ENCODE data around the gene METTL9. TPM values are rescaled to one million over a fixed set of nuclear protein-coding genes. Genes with fewer than 3 reads are reported as not detected.

The METTL9 gene
- total RNA-seq, 1 experiment from 2014 or later, result 67.6 TPM

GRCh38 chr16:21703589-21704174, 104.3 kb downstream of the METTL9 start:
- no TSS peak for BruUV-seq (replicated peaks)
- no peaks in the 10 kb centered on the region for H3K27me3 Mint-ChIP-seq (ENCODE audit: insufficient read depth, unreplicated experiment)
- DNase-seq (ENCODE audit: unreplicated experiment), result peak; percentile 18
- H3K36me3 Mint-ChIP-seq (ENCODE audit: insufficient read depth, unreplicated experiment), result no peaks in the 10 kb centered on the region
- H3K9me3 Mint-ChIP-seq (ENCODE audit: unreplicated experiment), result no peaks in the 10 kb centered on the region
- TF ChIP-seq CTCF (IDR thresholded peaks at IDR 0.05; ENCODE audit: unreplicated experiment), result no peak
- H3K4me1 Mint-ChIP-seq (ENCODE audit: insufficient read depth, unreplicated experiment), result peaks cover 8% of the 10 kb centered on the region
- POLR2A ChIA-PET, result interaction anchor here (0.5 to 0.9 kb wide), 2 partner anchors 46 to 1808 kb away, joined by 3 to 4 read pairs; no protein-coding TSS in a partner anchor
- CTCF ChIA-PET, result interaction anchor here (0.6 to 11.3 kb wide), 3 partner anchors 8 to 61 kb away, joined by 3 to 174 read pairs (median 3); no protein-coding TSS in a partner anchor
- intact Hi-C loops (cut with micrococcal nuclease), result no loop called here
- H3K27ac Mint-ChIP-seq (ENCODE audit: low read depth, unreplicated experiment), result no peak overlapping the region
- H3K4me3 Mint-ChIP-seq (ENCODE audit: unreplicated experiment), result no peak overlapping the region

- no TSS peak for BruUV-seq (replicated peaks)
- intact Hi-C loops (cut with micrococcal nuclease), result no loop called here
- TF ChIP-seq CTCF (IDR thresholded peaks at IDR 0.05; ENCODE audit: unreplicated experiment), result no peak
- Mint-ChIP-seq H3K27ac (ENCODE audit: low read depth, unreplicated experiment) (no peak overlapping the region), H3K36me3 (ENCODE audit: insufficient read depth, unreplicated experiment) (no peaks in the 10 kb centered on the region), H3K27me3 (ENCODE audit: insufficient read depth, unreplicated experiment) (no peaks in the 10 kb centered on the region), H3K9me3 (ENCODE audit: unreplicated experiment) (no peaks in the 10 kb centered on the region), H3K4me3 (ENCODE audit: unreplicated experiment) (no peak overlapping the region), H3K4me1 (ENCODE audit: insufficient read depth, unreplicated experiment) (peaks cover 8% of the 10 kb centered on the region)
- ChIA-PET POLR2A (no interaction called here), CTCF (interaction anchor here (0.6 to 11.3 kb wide), 2 partner anchors 9 to 47 kb away, joined by 3 to 174 read pairs; no protein-coding TSS in a partner anchor)
- DNase-seq (ENCODE audit: unreplicated experiment), result no peak
Observed at GRCh38 chr16:21704266-21704665, 104.9 kb downstream of the METTL9 start.

GRCh38 chr16:21704733-21705132, 105.4 kb downstream of the METTL9 start:
- no peak overlapping the region for H3K4me3 Mint-ChIP-seq (ENCODE audit: unreplicated experiment)
- H3K36me3 Mint-ChIP-seq (ENCODE audit: insufficient read depth, unreplicated experiment), result no peaks in the 10 kb centered on the region
- no TSS peak for BruUV-seq (replicated peaks)
- no peaks in the 10 kb centered on the region for H3K27me3 Mint-ChIP-seq (ENCODE audit: insufficient read depth, unreplicated experiment)
- POLR2A ChIA-PET, result no interaction called here
- no peak overlapping the region for H3K27ac Mint-ChIP-seq (ENCODE audit: low read depth, unreplicated experiment)
- DNase-seq (ENCODE audit: unreplicated experiment), result no peak
- no peaks in the 10 kb centered on the region for H3K9me3 Mint-ChIP-seq (ENCODE audit: unreplicated experiment)
- no peak for TF ChIP-seq CTCF (IDR thresholded peaks at IDR 0.05; ENCODE audit: unreplicated experiment)
- CTCF ChIA-PET, result interaction anchor here (0.5 to 11.3 kb wide), 3 partner anchors 24 to 1367 kb away, joined by 3 to 174 read pairs (median 3); no protein-coding TSS in a partner anchor
- intact Hi-C loops (cut with micrococcal nuclease), result no loop called here
- peaks cover 8% of the 10 kb centered on the region for H3K4me1 Mint-ChIP-seq (ENCODE audit: insufficient read depth, unreplicated experiment)

Other genes starting within 250 kb of the METTL9 start
- gene IGSF6, start 53.0 kb downstream of the METTL9 start, total RNA-seq (2022), result not detected in 2 replicates
- gene OTOA, start 64.4 kb downstream of the METTL9 start, total RNA-seq (2022), result 0.12 and 0.17 TPM in 2 replicates

All from MCF 10A (cell line).